Adrenal gland (tissue), 12 donors: ENCODE data around the gene CEACAM6. TPM values are rescaled to one million over a fixed set of nuclear protein-coding genes. Genes with fewer than 3 reads are reported as not detected.
"Not testable (repeated sequence)": the region's sequence is repeated elsewhere in the genome, so short reads cannot be mapped to it uniquely, and the experiment has no call there.

Experiments used
- DNase-seq, 7 donors: peaks; one replicate each; pipeline ENCODE4 v3.0.0-alpha.2; 2019 to 2020
- H3K27ac ChIP-seq, 5 donors: fragments of 200-600 bp; sonication (generic) in 4 of 5; 1 replicate in 3 of 5; 2 replicates in 2 of 5; pipeline versions ENCODE4 v1.5.1 to v1.8.0; 2016 to 2020; ENCODE audit warnings: mild to moderate bottlenecking in 1 of 5
- H3K27me3 ChIP-seq: fragments of 200-600 bp; 2 replicates; pipeline ENCODE4 v1.8.0; 2021
- H3K36me3 ChIP-seq, 2 donors: fragments of 200-600 bp; replicated peaks in 1 of 2; 1 replicate in 1 of 2; 2 replicates in 1 of 2; pipeline versions ENCODE4 v1.5.1 to v1.8.0; 2018 to 2022
- H3K4me1 ChIP-seq, 2 donors: fragments of 200-600 bp; replicated peaks in 1 of 2; 1 replicate in 1 of 2; 2 replicates in 1 of 2; pipeline versions ENCODE4 v1.5.1 to v1.8.0; 2018 to 2021
- H3K4me3 ChIP-seq, 4 donors: fragments of 200-600 bp; sonication (generic) in 3 of 4; one replicate each; pipeline ENCODE4 v1.5.1; 2016 to 2018
- H3K9me3 ChIP-seq, 3 donors: fragments of 200-600 bp; sonication (generic) in 1 of 3; replicated peaks in 1 of 3; 1 replicate in 2 of 3; 2 replicates in 1 of 3; pipeline versions ENCODE4 v1.5.1 to v1.8.0; 2016 to 2021
- POLR2A ChIP-seq, 2 donors: fragments of 450-650 bp; IDR thresholded peaks; one replicate each; pipeline ENCODE4 v1.6.1; 2017; ENCODE audit warnings: antibody characterized with exemption in 2 of 2, mild to moderate bottlenecking in 2 of 2, moderate library complexity in 1 of 2
- WGBS, 4 donors: extraction: QIAGEN DNeasy Blood & Tissue Kit in 2 of 4; methylation state at CpG; one replicate each; pipeline versions ENCODE4 v1.1.5 to v1.1.7; 2013 to 2017; 5-methylcytosine and 5-hydroxymethylcytosine counted together
- intact Hi-C, 2 donors: fragments of 100-400 bp; cut with DNase I; formaldehyde crosslinking; loops; one replicate each; pipeline versions ENCODE4 v1.14.1 to v1.15.0; 2022 to 2023
- polyA plus RNA-seq, 3 donors: library from polyadenylated mRNA; stranded (reverse); fragments of 200-250 nt in 2 of 3; fragments of 350-450 nt in 1 of 3; fragmentation: Illumina TruSeq in 1 of 3; extraction: RNeasy Lipid Tissue Mini Kit (QIAGEN cat#74804) in 1 of 3; gene quantifications; one replicate each; pipeline ENCODE4 v1.2.3, GENCODE V29; 2013 to 2014
- total RNA-seq, 9 donors: library from RNA; depleted of rRNA in 4 of 9; stranded (reverse); fragments of >200 nt in 4 of 9; fragments of 120-200 nt in 1 of 9; fragmentation: NEBNext Ultra II Directional in 1 of 9; extraction: Animal tissue kit (Norgen Biotek cat#: 25700) in 1 of 9; gene quantifications; one replicate each; pipeline versions ENCODE4 v1.1.0 to v1.2.4, GENCODE V29; 2013 to 2023
- TF ChIP-seq, protein P1 (sequence below), 6 experiments: fragments of 450-650 bp in 4 of 6; fragments of 200-600 bp in 2 of 6; sonication (generic) in 1 of 6; IDR thresholded peaks; 1 replicate in 5 of 6; 2 replicates in 1 of 6; pipeline versions ENCODE4 v1.5.1 to v1.8.0; 2016 to 2021; ENCODE audit warnings: antibody characterized with exemption in 6 of 6, mild to moderate bottlenecking in 2 of 6, moderate library complexity in 1 of 6
- donor health status: healthy with polysubstance abuse.
- donor health status: Bipolar disorder and iron deficiency.
- donor health status: DM: yes; HTN: yes; CAD: no.
- donor health status: DM: no; HTN: no; CAD: no.
- donor health status: DM: no; HTN: no; CAD: no.
- donor health status: DM: yes; HTN: yes; CAD: no.

CEACAM6 gene
- total and polyA plus RNA-seq, 12 donors = 0.06 to 0.76 (median 0.24) TPM; not detected in 5

DNA sequence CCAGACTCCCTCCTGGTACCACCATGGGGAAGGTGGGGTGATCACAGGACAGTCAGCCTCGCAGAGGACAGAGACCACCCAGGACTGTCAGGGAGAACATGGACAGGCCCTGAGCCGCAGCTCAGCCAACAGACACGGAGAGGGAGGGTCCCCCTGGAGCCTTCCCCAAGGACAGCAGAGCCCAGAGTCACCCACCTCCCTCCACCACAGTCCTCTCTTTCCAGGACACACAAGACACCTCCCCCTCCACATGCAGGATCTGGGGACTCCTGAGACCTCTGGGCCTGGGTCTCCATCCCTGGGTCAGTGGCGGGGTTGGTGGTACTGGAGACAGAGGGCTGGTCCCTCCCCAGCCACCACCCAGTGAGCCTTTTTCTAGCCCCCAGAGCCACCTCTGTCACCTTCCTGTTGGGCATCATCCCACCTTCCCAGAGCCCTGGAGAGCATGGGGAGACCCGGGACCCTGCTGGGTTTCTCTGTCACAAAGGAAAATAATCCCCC, 47.4 kb upstream of the CEACAM6 start:
- H3K9me3 ChIP-seq = no peaks in the 10 kb centered on the region
- H3K36me3 ChIP-seq = no peaks in the 10 kb centered on the region
- H3K4me3 ChIP-seq = no peak overlapping the region
- no peaks in the 10 kb centered on the region for H3K4me1 ChIP-seq
- intact Hi-C loops = no loop called here
- H3K27me3 ChIP-seq = peaks cover 21% of the 10 kb centered on the region
- H3K27ac ChIP-seq = no peak overlapping the region
- 65 to 77% (median 75%) methylated on average over 1 to 5 of the region's 5 CpGs for WGBS, 4 donors
- DNase-seq = no peak
- TF ChIP-seq, protein P1, sequence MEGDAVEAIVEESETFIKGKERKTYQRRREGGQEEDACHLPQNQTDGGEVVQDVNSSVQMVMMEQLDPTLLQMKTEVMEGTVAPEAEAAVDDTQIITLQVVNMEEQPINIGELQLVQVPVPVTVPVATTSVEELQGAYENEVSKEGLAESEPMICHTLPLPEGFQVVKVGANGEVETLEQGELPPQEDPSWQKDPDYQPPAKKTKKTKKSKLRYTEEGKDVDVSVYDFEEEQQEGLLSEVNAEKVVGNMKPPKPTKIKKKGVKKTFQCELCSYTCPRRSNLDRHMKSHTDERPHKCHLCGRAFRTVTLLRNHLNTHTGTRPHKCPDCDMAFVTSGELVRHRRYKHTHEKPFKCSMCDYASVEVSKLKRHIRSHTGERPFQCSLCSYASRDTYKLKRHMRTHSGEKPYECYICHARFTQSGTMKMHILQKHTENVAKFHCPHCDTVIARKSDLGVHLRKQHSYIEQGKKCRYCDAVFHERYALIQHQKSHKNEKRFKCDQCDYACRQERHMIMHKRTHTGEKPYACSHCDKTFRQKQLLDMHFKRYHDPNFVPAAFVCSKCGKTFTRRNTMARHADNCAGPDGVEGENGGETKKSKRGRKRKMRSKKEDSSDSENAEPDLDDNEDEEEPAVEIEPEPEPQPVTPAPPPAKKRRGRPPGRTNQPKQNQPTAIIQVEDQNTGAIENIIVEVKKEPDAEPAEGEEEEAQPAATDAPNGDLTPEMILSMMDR (IDR thresholded peaks at IDR 0.05) = no peak
- TF ChIP-seq POLR2A (IDR thresholded peaks at IDR 0.05) = no peak

- Histone ChIP-seq H3K9me3 (no peaks in the 10 kb centered on the region), H3K4me1 (no peaks in the 10 kb centered on the region), H3K27ac (no peak within 1 kb of the TSS), H3K27me3 (peaks cover 21% of the 10 kb centered on the region), H3K36me3 (no peaks in the 10 kb centered on the region), H3K4me3 (no peak within 1 kb of the TSS)
- no peak for DNase-seq
- whole genome bisulfite sequencing, 4 donors = 33 to 44% (median 40%) methylated on average over 4 of the region's 4 CpGs
- TF ChIP-seq, protein P1 (IDR thresholded peaks at IDR 0.05) = no peak
- no peak for TF ChIP-seq POLR2A (IDR thresholded peaks at IDR 0.05)
- intact Hi-C loops = no loop called here
These were observed 46.8 kb upstream of the CEACAM6 start, which contains the start of gene CEACAM5 for GRCh38 chr19:41708481-41708880. Gene CEACAM5, plus strand, starts transcription at chr19:41708626. Its CDS starts 106 bp downstream, at chr19:41708732.

GRCh38 chr19:41709516-41709915, 45.8 kb upstream of the CEACAM6 start:
- H3K4me3 ChIP-seq, intact Hi-C loops, H3K27ac ChIP-seq, H3K4me1 ChIP-seq, H3K36me3 ChIP-seq, H3K9me3 ChIP-seq: not testable (repeated sequence)
- peaks cover 21% of the 10 kb centered on the region for H3K27me3 ChIP-seq
- peak in 1 of 7 donors; percentile 6 for DNase-seq
- WGBS, 4 donors = 80 to 87% (median 82%) methylated on average over 8 of the region's 8 CpGs

DNA sequence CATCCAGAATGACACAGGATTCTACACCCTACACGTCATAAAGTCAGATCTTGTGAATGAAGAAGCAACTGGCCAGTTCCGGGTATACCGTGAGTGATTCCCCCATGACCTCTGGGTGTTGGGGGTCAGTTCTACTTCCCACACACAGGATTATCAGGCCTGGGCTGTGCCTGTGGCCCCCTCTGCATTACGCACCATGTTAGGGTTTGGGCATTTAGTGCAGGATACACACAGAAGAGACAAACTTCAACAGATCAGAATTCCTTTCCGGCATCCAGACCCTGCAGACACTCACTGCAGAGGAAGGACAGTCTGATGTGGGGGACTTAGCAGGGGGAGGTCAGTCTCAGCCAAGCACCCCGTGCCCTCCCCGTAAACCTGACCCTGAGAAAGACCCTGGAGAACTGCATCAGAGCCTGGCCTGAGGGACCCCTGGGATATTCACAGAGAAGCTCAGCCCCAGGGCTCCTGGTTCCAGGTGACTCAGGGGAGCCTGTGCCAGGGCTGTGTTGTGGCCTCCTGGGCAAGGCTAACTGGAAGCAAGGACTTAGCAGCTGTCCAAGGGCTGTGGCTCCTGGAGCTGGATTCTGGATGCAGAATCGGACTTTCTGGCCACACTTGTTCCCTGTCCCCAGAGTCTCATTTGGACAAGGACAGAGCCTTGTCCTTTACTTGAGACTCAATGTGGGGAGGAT, 45.2 kb upstream of the CEACAM6 start:
- 62 to 86% (median 81%) methylated on average over 7 to 8 of the region's 8 CpGs for WGBS, 4 donors
- Histone ChIP-seq H3K9me3 (no peaks in the 10 kb centered on the region), H3K4me3 (no peak overlapping the region), H3K27me3 (peaks cover 21% of the 10 kb centered on the region), H3K36me3 (no peaks in the 10 kb centered on the region), H3K4me1 (no peaks in the 10 kb centered on the region), H3K27ac (no peak overlapping the region)
- DNase-seq = peak in 1 of 7 donors; percentile 38
- no peak for TF ChIP-seq POLR2A (IDR thresholded peaks at IDR 0.05)
- TF ChIP-seq, protein P1 (IDR thresholded peaks at IDR 0.05) = no peak
- intact Hi-C loops = no loop called here
